ENCODE measurements around the gene DIPK1B.

The DIPK1B gene

DNA sequence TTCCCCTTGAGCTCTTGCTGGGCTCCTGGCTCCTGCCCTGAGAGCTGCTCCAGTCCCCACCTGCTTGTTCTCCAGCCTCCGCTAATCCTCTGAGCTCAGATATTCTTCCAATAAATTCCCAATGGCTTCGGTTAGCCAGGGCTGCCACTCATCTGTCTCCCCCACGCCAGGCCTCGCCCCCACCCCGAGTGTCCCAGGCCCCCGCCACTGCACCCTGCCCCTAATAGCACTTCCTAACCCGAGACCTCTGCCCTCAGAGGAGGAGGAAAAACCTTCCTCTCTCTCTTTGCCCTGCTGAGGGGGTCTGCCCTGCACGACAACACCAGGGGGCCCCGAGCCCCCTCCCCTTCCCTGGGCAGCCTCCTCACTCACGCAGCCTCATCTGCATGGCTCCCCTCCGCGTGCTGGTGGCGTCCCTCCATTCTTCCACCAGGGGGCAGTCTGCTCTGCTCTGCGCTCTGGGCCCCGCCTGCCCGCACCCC, 57.4 kb downstream of the DIPK1B start:
- DNase-seq (ENCODE audit: low read depth), result no peak

DNA sequence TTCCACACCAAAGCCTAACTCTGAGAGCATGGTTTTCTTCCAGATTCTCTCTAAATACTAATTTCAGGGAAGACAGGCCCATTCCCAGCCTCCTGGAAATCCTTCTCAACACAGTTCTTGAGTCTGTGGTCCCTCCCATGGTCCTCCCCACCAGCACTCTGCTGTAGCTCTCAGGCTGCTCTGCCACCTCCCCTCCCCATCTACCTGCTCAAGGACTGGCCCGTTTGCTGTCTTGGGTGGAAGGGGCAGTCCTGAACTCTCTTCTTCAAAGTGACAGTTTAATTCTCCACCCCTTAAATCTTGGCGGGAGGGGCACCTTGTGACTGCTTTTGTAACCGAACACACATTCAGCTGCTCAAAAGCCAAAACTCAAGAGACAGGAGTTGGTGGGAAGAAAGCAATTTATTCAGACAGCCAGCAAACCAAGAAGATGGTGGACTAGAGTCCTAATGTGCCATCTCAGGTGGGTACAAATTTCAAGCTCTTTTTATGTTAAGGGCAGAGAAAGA, 59.6 kb downstream of the DIPK1B start:
- DNase-seq (ENCODE audit: low read depth), result no peak

DNA sequence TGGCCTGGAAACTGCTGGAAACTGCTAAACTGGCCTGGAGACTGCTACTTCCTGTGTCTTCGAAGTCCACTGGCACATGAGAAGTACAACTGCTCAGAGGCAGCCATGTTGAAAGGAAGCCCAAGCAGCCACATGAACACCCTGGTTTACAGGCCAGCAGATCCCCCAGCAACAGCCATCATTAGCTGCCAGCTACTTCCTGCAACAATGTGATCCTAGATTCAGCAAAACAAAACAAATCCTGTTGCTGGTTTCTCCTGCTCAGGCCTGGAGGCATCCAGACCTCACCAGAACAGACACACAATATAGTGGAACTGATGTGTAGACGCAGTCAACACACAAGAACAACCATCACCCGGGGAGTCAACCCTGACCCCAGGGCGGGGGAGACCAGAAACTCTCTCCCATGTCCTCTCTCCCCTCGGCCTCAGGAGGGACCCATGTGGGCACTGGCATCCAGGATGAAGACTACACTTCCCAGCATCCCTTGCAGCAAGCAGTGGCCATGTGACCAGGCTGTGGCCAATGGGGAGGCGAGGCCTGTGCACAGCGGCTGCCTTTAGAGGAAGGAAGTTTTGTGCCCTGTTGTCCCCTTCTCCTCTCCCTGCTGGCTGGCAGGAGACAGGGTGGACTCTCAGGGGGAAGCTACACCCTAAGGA, 61.1 kb downstream of the DIPK1B start:
- no peak for DNase-seq (ENCODE audit: low read depth)
